ENCODE measurements around the gene INSM1.

INSM1 gene

DNA sequence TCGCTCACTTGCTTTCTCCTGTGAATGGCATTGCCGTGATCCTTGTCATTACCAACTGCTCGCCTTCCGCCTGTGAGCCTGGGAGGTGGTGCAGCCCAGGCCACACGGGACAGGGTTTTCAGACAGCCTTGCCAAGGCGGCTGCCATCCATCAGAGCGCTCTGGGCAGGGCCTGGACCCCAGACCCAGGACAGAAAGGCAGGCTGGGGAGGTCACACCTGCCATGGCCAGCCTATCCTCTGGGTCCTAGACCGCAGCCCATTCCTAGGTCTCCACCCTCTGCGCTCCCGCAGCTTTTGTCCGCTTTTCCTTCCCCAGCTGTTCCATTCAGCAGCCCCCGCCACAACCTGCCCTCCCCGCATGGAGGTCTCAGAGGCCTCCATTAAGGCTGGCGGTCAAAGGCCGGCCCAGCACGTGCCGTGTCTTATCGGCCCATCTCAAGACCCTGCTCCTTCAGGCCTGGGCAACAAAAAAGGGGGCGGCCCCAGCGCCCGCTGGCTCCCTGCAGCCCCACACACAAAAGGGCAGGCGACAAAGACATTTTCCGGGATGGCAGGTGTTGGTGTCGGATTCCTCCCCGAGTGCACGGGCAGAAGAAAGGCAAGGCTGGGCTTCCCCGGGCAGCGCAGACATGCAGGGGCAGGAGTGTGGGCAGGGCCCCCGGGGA is 28.1 kb downstream of the INSM1 start:
- DNase-seq = peak; percentile 84

DNA sequence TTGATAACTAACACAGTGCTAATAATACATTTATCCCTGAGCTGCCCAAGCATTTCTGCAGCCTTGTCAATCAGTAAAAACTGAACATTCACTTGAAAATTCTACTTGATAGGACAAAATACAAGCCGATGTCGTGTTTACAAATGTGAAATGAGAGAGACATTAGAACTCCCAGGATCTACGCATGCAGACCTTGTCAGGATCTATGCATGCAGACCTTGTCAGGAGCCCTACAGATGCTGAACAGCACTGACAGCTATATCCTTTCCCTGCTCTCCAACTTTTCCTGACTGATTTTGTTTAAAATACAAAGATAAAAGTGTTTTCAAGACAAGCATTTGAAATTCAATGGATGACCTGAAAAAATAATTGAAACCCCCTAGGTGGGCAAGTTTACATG is 28.9 kb downstream of the INSM1 start:
- DNase-seq = no peak

DNA sequence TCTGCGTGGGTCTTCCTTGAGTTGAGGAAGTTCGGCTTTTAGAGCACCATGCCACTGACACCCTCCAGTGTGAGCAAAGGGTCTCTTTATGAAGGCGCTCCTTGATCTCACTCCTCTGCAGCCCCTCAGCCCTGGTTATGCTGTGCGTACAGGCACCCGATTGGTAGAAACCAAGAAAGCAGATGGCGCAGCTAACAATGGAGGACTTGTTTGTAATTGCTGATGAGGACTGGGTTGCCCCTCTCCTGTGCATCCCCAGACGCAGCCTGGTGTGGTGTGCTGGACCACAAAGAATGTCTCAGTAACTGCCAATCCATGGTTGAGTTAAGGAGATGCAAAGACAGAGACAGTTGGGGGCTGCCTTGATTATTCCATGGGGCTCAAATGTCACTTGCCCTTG is 30.2 kb downstream of the INSM1 start:
- DNase-seq = no peak

DNA sequence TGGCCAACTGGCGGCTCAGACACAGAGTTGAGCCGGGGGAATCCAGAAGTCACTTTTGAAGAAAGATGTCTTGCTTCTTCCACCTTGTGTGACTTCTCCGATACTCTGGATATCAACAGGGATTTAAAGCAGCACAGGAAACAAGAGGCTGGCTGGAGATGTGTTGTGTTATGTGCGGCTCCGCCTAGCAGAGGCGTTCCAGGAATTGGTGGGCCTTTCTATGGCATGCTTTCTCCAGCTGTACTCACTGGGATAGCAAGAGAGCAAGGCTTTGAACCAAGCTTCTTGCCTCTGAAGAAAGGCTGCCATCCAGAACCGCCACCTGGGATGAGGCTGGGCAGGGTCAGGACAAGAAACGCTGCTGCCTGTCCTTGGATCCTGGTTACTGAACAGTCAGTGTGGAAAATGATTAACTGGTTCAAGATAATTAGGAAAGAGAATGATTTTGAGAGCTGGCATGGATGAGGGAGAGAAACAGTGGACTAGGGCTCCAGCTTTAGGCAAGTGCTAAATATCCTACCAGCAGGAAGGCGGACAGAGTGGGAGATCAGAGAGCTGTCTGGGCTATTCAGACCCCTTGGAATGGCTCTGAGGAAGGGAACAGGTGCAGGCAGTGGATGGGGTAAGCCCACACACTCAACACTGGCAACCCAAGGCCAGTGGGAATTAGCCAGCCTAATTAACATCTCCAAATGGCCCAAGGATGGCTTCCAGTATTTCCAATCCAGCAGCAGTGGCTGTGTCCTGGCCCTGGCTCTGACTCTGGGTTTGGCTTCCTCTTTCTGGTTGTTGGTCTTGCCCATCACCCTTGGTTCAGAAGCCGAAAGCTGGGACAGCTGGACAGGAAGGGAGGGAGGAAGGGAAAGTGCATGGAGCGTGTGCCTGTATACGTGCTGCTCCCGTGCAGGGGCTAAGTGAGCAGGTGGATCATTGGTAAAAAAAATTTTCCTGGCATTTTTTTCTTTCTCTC is 31.9 kb downstream of the INSM1 start:
- DNase-seq = no peak

DNA sequence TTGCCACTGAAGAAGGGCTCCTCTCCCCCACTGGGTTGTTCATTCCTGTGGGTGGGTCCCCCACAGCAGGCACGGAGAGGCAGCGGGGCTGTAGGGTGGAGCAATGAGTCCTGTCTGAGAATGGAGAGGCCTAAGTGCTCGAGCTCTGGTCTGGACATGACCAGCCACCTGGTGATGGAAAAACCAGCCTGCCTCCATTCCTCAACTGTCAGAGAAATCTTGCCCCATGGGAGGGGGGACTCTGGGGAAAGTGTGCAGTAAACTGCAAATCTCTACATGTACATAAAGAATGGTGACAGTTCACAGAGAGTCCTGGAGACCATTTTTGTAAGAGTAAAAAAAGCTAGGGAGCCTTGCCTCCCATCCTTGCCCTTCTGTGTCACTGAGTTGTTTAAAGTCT is 34.1 kb downstream of the INSM1 start:
- DNase-seq = no peak

DNA sequence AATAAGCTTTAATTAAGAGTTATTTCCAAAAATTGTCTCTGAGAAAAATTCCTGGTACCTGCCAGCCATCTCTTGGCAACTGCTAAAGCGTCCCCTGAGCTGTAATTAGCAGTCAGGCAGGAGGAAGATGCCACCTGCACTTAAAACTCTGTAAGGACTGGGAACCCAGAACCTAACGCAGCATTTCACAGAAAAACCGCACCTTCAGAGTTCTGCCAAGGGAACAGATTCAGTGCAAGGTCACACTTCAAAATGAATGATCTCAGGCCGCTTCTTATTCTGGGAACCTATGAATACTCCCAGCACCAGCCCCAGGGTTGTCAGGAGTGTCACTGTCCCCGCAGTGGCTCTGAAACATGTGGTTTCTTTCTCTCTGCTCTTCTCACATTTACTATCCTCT is 36.7 kb downstream of the INSM1 start:
- no peak for DNase-seq

DNA sequence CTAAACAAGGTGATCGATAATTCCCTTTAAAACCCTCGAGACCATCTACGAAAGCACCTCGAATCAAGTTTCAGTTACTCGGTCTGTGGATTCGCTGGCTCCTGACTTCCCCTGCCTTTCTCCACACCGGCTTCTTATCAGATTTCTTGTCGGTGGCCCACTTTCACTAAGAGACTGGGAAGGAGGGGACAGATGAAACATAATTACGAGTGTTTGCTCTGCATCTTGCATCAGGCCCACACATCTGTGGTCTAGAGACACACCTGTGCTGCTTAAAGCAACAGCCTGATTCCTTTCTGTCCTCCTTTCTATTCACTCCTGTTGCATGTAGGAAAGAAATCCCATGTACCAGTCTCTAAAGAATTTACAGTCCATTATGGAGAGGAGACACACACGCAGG is 37.7 kb downstream of the INSM1 start:
- DNase-seq = no peak

DNA sequence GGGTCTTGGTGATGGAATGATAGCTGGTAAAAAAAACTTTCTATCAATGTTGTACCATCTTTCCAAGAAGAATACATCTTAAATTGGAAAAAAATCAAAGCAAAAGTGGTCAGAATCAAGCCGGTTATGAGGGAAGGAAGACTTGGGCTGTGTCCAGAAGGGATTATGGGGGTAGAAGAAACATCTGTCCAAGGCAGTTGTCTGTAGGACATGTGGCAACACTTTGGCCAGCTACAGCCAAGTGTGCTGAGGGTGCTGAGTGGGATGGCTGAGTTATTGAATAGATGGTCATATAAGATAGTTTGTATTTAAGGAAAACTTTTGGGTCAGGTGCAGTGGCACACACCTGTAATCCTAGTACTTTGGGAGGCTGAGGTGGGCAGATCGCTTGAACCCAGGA is 38.4 kb downstream of the INSM1 start:
- no peak for DNase-seq

DNA sequence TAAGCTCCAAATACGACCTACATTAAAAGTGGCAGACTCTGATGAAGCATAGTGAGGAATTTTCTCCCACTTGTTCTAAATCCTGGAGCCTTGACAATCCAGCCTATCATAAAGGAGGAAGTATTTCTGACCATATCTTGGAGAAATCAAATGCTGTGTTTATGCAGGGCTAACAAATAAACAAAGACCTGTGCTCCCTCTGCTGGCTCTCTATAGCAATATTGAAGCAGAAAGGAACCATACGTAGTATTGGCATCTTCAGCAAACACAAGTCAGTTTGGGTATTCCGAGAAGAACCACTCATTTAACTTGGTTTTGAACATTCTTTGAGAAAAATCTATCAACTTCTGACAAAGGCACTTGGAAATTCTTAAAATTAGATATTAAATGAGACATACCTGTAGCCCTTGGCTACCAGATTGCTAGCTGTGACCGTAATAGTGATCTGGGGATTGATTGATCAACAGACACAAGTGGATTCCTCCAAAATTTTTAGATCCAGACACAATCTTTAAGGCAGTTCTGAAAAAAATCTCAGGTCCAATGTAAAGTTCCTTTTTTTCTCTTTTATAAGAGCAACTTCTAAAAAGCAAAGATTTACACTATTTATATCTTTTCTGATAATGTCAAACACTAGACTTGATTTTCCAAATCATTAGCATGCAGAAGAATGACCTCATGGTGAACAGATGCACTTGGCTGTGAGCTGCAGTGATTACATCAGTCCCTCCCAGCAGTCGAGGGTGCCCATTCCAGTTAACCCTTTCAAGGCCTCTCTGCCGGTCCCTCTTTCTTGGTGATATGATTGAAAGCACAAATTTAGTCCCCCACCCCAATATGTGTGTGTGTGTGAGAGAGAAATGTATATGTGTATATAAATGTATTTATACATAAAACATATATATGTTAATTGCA is 40.2 kb downstream of the INSM1 start:
- peak; percentile 40 for DNase-seq

DNA sequence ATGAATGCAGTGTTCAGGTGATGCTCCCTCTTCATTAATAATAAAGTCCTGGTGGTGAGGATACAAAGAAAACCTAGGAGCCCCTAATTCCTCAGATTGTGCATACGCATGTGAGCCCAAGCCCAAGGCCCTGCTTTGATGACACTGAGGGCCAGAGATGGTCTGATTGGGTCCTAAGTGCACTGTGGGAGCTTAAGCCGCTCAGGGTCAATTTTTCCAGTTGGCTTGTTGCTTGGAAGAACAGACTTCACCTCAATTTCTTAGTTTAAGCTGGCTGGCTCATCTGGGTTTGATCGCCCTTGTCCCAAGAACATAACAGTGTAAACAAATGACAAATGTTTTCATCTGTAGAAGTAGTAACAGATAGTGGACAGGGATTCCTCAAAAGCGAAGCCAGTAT is 41.4 kb downstream of the INSM1 start:
- DNase-seq = no peak

DNA sequence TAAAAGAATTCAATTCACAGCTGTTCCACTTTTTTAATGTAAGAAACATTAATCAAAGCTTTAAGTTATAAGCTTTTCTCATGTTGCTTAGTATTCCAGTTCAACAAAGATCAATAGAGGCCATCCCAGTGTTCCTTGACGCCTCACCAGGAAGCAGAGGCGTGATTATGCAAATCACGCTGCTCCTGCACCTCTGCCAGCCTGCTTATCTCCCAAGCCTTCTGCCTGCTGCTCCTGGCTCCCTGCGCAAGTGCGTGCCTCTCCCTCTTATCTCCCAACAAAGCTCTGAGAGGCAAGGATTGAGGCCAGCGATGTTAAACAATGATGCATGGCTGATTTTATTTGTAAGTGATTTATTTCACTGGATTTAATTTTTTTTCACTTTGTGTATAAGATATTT is 42.8 kb downstream of the INSM1 start:
- peak; percentile 69 for DNase-seq

DNA sequence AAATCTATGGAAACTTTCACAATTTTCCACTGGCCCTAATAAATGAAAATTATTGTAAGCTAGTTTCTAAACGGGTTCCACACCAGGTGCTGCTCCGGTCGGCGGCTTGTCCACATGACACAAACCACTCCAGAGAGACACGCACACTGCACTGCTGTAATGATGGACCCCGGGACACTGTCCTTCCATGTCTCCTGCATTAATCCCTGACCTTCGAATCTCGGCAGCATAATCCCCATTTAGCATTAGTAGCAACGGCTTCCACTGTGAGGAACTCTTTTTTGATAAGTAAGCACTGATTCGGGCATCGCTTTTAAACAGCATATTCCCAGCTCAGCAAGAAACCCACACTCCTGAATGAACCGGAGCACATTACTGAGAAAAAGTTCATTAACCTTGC is 43.5 kb downstream of the INSM1 start:
- DNase-seq = no peak

DNA sequence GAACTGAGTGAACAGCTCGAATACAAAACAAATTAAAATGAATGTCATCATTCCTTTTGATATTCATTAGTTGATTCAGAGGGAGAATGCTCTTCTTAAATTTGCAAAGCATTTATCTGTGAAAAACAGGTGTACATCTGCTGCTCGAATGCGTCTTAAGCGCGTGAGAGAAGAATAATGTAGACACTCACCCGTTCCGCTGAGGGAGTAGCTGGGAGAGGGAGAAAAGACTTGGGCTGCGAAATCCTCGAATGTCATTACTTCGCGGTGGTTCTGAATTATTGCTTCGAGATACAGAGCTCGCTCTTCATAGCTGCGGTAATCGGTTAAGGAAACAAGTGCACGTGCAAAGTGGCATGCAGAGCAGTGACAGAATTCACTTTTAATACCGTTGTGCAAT is 43.9 kb downstream of the INSM1 start:
- no peak for DNase-seq

DNA sequence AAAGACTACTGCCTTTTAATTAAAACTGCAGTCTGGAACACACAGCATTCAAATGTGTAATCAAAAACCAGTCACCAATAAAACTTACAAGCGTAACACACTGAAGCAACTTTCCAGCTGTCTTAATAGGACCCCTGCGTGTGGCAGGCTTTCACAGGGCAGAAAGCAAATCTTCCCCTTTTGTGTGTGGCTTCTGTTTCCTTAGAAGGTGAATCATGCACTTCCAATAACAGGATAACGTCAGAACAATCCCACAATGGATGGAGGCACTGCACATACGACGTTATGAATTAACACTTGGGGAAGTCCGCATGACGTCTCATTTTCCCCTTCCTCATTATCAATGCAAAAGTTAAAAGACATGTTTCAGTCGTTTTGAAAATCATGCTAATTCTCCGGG is 44.8 kb downstream of the INSM1 start:
- DNase-seq = no peak

DNA sequence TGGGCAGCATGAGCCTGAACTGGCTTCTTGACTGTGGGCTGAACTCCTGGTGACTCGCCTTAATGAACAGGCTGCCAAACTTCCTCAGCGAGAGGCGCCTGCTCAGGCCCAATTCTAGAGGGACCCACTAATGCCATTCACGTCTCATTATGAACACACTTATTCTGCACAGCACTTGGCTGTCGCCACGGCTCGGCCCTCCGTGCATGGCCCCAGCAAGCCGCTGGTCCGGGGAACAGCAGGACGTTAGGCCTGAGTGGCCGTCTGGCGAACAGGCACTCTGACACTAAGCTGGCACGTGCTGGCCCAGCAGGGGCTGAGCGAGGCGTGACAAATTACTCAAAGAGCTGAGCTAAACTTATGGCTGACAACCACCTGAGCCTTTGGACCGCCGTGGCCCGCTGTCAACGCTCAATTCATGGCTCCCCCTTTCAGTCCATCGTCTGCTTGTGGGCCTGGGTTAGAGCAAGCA is 45.9 kb downstream of the INSM1 start:
- no peak for DNase-seq

DNA sequence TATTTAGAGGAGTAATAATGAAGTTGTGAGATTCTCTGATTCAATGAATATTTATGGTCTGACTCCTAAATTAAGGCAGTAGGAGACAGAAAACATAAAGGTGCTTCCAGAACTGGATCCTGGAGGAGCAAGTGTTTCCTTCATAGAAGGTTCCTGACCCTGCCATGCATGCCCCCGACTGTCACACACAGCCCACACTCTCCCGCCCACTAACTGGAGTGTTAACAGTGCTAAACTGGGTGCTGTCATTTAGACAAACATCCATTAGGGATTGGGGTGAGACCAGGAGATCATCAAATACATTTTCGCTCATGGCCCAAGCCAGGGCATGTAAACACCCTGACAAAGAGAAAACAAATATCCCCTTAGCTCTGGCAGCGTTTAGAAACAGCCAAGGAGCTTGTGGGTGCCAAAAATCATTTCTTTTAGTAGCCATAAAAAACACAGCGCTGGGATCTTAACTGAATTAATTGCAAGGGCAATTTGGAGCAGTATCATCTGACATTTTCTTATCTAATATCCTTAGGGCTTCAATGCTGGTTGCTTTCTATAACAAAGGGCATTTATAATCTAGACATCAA is 46.8 kb downstream of the INSM1 start:
- DNase-seq = no peak

DNA sequence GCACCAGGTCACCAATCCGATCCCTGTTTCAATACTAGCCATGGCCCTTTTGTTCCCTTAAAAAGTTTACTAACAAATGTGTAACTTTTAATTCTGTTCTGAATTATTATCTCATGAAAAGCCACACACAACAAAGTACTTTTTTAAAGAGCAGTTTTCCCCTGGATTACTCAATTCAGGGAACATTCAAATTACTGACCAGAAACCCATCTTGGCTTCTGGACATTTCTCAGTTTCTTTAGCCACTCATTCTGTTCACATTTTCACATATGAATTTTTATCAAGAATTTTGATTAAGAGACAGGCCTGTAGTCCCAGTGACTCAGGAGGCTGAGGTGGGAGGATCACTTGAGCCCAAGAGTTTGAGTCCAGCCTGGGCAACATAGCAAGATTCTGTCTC is 47.4 kb downstream of the INSM1 start:
- DNase-seq = no peak

DNA sequence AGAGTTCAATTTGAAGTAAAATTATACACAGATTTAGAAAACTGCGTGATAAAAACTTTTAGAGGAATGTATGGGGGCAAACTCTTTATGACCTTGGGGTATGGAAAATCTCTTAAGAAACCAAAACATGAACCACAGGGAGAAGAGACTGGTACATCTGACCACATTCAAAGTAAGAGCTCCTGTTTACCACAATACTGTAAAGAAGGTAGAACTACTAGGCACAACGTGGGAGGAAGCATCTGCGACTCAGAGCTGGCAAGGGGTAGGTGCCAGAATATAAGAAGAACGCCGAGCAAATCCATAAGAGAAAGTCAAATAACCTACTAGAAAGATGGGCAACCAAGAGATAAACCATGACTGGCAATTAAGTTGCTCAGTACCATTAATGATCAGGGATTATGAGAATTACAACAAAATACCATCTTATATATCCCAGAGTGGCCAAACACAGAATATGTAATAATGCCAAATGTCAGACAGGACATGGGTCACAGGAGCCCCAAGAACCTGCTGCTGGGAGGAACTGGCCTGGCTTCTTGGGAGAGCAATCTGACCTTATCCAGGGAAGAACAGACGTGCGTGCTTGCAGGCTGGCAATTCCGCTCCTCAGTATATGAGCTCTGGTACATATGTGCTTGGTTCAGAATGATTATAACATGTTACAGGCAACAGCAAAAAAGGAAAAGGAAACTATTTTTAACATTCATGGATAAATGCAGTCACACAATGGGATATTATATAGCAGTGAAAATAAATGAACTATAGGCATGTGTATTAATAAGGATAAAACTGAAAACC is 50.2 kb downstream of the INSM1 start:
- no peak for DNase-seq

All from NCI-H748 treated with DMSO at 0.1 percent for 48 hours (cell line).